Vagina (tissue), 2 donors: Measurements from ENCODE around the gene CNTN1. TPM values are rescaled to one million over a fixed set of nuclear protein-coding genes. Genes with fewer than 3 reads are reported as not detected.

ENCODE experiments used
- DNase-seq, 2 donors: peaks; one replicate each; pipeline ENCODE4 v3.0.0-alpha.2; 2017; ENCODE audit errors: extremely low spot score in 2 of 2
- H3K27ac ChIP-seq: fragments of 200-600 bp; sonication (generic); one replicate; pipeline ENCODE4 v1.5.1; 2019
- H3K27me3 ChIP-seq: fragments of 200-600 bp; sonication (generic); one replicate; pipeline ENCODE4 v1.5.1; 2019
- H3K36me3 ChIP-seq, 2 donors: fragments of 200-600 bp; sonication (generic); one replicate each; pipeline ENCODE4 v1.5.1; 2017 to 2019
- H3K4me1 ChIP-seq: fragments of 200-600 bp; sonication (generic); one replicate; pipeline ENCODE4 v1.5.1; 2019
- H3K4me3 ChIP-seq, 2 donors: fragments of 200-600 bp; sonication (generic); 1 replicate in 1 of 2; 2 replicates in 1 of 2; pipeline ENCODE4 v1.5.1; 2016 to 2019
- H3K9me3 ChIP-seq: fragments of 200-600 bp; sonication (generic); one replicate; pipeline ENCODE4 v1.5.1; 2019
- CTCF ChIP-seq, 3 experiments: fragments of 450-650 bp in 2 of 3; fragments of 200-600 bp in 1 of 3; sonication (generic) in 1 of 3; IDR thresholded peaks; one replicate each; pipeline ENCODE4 v1.5.1; 2017 to 2019; ENCODE audit warnings: antibody characterized with exemption in 3 of 3, mild to moderate bottlenecking in 2 of 3, moderate library complexity in 2 of 3
- POLR2A ChIP-seq, 2 donors: fragments of 450-650 bp; IDR thresholded peaks; one replicate each; pipeline ENCODE4 v1.6.1; 2017; ENCODE audit warnings: antibody characterized with exemption in 2 of 2, mild to moderate bottlenecking in 2 of 2, moderate library complexity in 2 of 2
- POLR2AphosphoS5 ChIP-seq, 2 donors: sonication (generic); formaldehyde crosslinking; IDR thresholded peaks; one replicate each; pipeline ENCODE4 v1.9.0; 2017; ENCODE audit warnings: antibody characterized with exemption in 2 of 2, mild to moderate bottlenecking in 2 of 2, low read depth in 1 of 2; ENCODE audit not compliant: insufficient read depth in 1 of 2
- intact Hi-C: fragments of 100-400 bp; cut with DNase I; formaldehyde crosslinking; loops from one replicate; pipeline ENCODE4 v1.15.1; 2023
- total RNA-seq: library from RNA; depleted of rRNA; stranded (reverse); fragments of >200 nt; gene quantifications from one replicate; pipeline ENCODE4 v1.2.3, GENCODE V29; 2016

Gene CNTN1
- total RNA-seq, 1 donor from 2014 or later, result 15.2 TPM

GRCh38 chr12:40854604-40855003, 162.4 kb downstream of the CNTN1 start:
- Histone ChIP-seq H3K4me3 (no peak overlapping the region), H3K36me3 (no peaks in the 10 kb centered on the region), H3K4me1 (no peaks in the 10 kb centered on the region), H3K27me3 (no peaks in the 10 kb centered on the region), H3K9me3 (no peaks in the 10 kb centered on the region), H3K27ac (no peak overlapping the region)
- intact Hi-C loops, result no loop called here
- TF ChIP-seq POLR2A (IDR thresholded peaks at IDR 0.05), result no peak
- TF ChIP-seq POLR2AphosphoS5 (IDR thresholded peaks at IDR 0.05; ENCODE audit: insufficient read depth in 1 of 2, low read depth in 1 of 2), result no peak
- TF ChIP-seq CTCF (IDR thresholded peaks at IDR 0.05), result no peak
- no peak for DNase-seq

- Histone ChIP-seq H3K9me3 (no peaks in the 10 kb centered on the region), H3K36me3 (no peaks in the 10 kb centered on the region), H3K4me1 (no peaks in the 10 kb centered on the region), H3K27ac (no peak overlapping the region), H3K4me3 (no peak overlapping the region), H3K27me3 (no peaks in the 10 kb centered on the region)
- intact Hi-C loops, result no loop called here
- DNase-seq, result no peak
- no peak for TF ChIP-seq CTCF (IDR thresholded peaks at IDR 0.05)
- no peak for TF ChIP-seq POLR2AphosphoS5 (IDR thresholded peaks at IDR 0.05; ENCODE audit: insufficient read depth in 1 of 2, low read depth in 1 of 2)
- TF ChIP-seq POLR2A (IDR thresholded peaks at IDR 0.05), result no peak
Observed at GRCh38 chr12:40864891-40865290, 172.7 kb downstream of the CNTN1 start.

- H3K4me3 ChIP-seq, result no peak overlapping the region
Observed at GRCh38 chr12:40870981-40871380, 178.7 kb downstream of the CNTN1 start.

GRCh38 chr12:40874868-40875267, 182.6 kb downstream of the CNTN1 start:
- Histone ChIP-seq H3K36me3 (no peaks in the 10 kb centered on the region), H3K27ac (no peak overlapping the region), H3K4me3 (no peak overlapping the region), H3K27me3 (no peaks in the 10 kb centered on the region), H3K9me3 (no peaks in the 10 kb centered on the region), H3K4me1 (no peaks in the 10 kb centered on the region)
- DNase-seq, result no peak
- TF ChIP-seq POLR2AphosphoS5 (IDR thresholded peaks at IDR 0.05; ENCODE audit: insufficient read depth in 1 of 2, low read depth in 1 of 2) (no peak), POLR2A (IDR thresholded peaks at IDR 0.05) (no peak)
- intact Hi-C loops, result no loop called here

More at GRCh38 chr12:40870981-40871380, 178.7 kb downstream of the CNTN1 start:
- DNase-seq, result no peak
- Histone ChIP-seq H3K9me3 (no peaks in the 10 kb centered on the region), H3K4me1 (no peaks in the 10 kb centered on the region), H3K27ac (no peak overlapping the region), H3K36me3 (no peaks in the 10 kb centered on the region), H3K27me3 (no peaks in the 10 kb centered on the region)
- TF ChIP-seq POLR2AphosphoS5 (IDR thresholded peaks at IDR 0.05; ENCODE audit: insufficient read depth in 1 of 2, low read depth in 1 of 2) (no peak), POLR2A (IDR thresholded peaks at IDR 0.05) (no peak), CTCF (IDR thresholded peaks at IDR 0.05) (no peak)
- intact Hi-C loops, result no loop called here

GRCh38 chr12:40889329-40889728, 197.1 kb downstream of the CNTN1 start:
- H3K4me1 ChIP-seq, result no peaks in the 10 kb centered on the region
- intact Hi-C loops, result no loop called here
- DNase-seq, result no peak
- no peak overlapping the region for H3K4me3 ChIP-seq
- H3K36me3 ChIP-seq, result no peaks in the 10 kb centered on the region
- no peak overlapping the region for H3K27ac ChIP-seq
- H3K9me3 ChIP-seq, result no peaks in the 10 kb centered on the region
- H3K27me3 ChIP-seq, result no peaks in the 10 kb centered on the region
- TF ChIP-seq CTCF (IDR thresholded peaks at IDR 0.05) (no peak), POLR2A (IDR thresholded peaks at IDR 0.05) (no peak), POLR2AphosphoS5 (IDR thresholded peaks at IDR 0.05; ENCODE audit: insufficient read depth in 1 of 2, low read depth in 1 of 2) (no peak)
